MG63 (cell line): ENCODE data around the gene ETV4. TPM values are rescaled to one million over a fixed set of nuclear protein-coding genes. Genes with fewer than 3 reads are reported as not detected.
A peak's percentile ranks its signal among the peaks of the same experiment; 100 is the strongest.

Experiments used
- DNase-seq: peaks from one replicate; pipeline ENCODE4 v3.0.0-alpha.2; 2020
- H3K27me3 ChIP-seq: fragments of 250-450 bp; sonication (Bioruptor Pico); 2 replicates; pipeline ENCODE4 v1.5.1; 2020; ENCODE audit warnings: mild to moderate bottlenecking, moderate library complexity
- H3K36me3 ChIP-seq: fragments of 250-450 bp; sonication (Bioruptor Pico); 2 replicates; pipeline ENCODE4 v1.5.1; 2020; ENCODE audit warnings: mild to moderate bottlenecking, moderate library complexity
- H3K4me3 ChIP-seq: fragments of 250-450 bp; sonication (Bioruptor Pico); 2 replicates; pipeline ENCODE4 v1.5.1; 2020; ENCODE audit warnings: mild to moderate bottlenecking, moderate library complexity
- H3K9me3 ChIP-seq: fragments of 250-450 bp; sonication (Bioruptor Pico); 2 replicates; pipeline ENCODE4 v1.5.1; 2020; ENCODE audit warnings: mild to moderate bottlenecking, moderate library complexity
- total RNA-seq: library from RNA; depleted of rRNA; stranded (reverse); fragments of >200 nt; shearing (Covaris generic); gene quantifications from 2 replicates; pipeline ENCODE4 v1.2.3, GENCODE V29; 2014; ENCODE audit warnings: low replicate concordance; rRNA removed

The ETV4 gene
- total RNA-seq, 1 experiment from 2014 or later = 4.5 TPM

- H3K4me3 ChIP-seq = peak within 1 kb of the TSS; percentile 83
- H3K9me3 ChIP-seq = no peaks in the 10 kb centered on the region
- peak; percentile 97 for DNase-seq
- no peaks in the 10 kb centered on the region for H3K27me3 ChIP-seq
- H3K36me3 ChIP-seq = no peaks in the 10 kb centered on the region
Observed at GRCh38 chr17:43483674-43484551, 62.2 kb downstream of the ETV4 start, which contains the start of gene DHX8. Gene DHX8 (plus strand): TSS chr17:43483975. CDS start chr17:43484038, 63 bp downstream.

- no peak for DNase-seq
- Histone ChIP-seq H3K4me3 (no peak overlapping the region), H3K9me3 (no peaks in the 10 kb centered on the region), H3K27me3 (no peaks in the 10 kb centered on the region), H3K36me3 (no peaks in the 10 kb centered on the region)
Observed at GRCh38 chr17:43482103-43483012, 63.8 kb downstream of the ETV4 start.

GRCh38 chr17:43479948-43480347, 66.2 kb downstream of the ETV4 start:
- Histone ChIP-seq H3K4me3 (no peak overlapping the region), H3K36me3 (no peaks in the 10 kb centered on the region), H3K27me3 (no peaks in the 10 kb centered on the region), H3K9me3 (no peaks in the 10 kb centered on the region)
- no peak for DNase-seq

Other genes with a start within 250 kb of the ETV4 start
- 28.8 and 47.4 TPM in 2 replicates for gene ARL4D, start 147.3 kb downstream of the ETV4 start, total RNA-seq
- gene DHX8, start 62.4 kb downstream of the ETV4 start, total RNA-seq = 24.2 and 40.1 TPM in 2 replicates
- 1.1 TPM in 1 of 2 replicates, not detected in the other for gene MEOX1, start 115.6 kb upstream of the ETV4 start, total RNA-seq
- gene SOST, start 212.5 kb upstream of the ETV4 start, total RNA-seq = not detected in 2 replicates
- 13.6 and 37.9 TPM in 2 replicates for gene DUSP3, start 232.6 kb upstream of the ETV4 start, total RNA-seq
- not detected in 2 replicates for gene CFAP97D1, start 234.1 kb upstream of the ETV4 start, total RNA-seq